Measurements from ENCODE around the gene CUX1. TPM values are rescaled to one million over a fixed set of nuclear protein-coding genes. Genes with fewer than 3 reads are reported as not detected.

Gene CUX1
- total RNA-seq, 1 experiment from 2014 or later: 53.5 TPM

DNA sequence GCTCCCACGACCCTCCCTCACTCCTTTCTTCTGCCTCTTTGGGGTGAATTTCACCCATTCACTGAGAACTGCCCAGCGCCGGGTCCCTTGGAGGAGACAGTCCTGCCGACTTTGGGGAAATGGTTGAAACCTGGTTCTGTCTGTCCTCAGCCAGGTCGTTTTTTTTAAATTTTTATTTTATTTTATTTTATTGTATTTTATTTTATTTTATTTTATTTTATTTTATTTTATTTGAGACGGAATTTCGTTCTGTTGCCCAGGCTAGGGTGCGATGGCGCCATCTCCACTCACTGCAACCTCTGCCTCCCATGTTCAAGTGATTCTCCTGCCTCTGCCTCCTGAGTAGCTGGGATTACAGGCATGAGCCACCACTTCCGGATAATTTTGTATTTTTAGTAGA is 363.3 kb downstream of the CUX1 start:
- Histone ChIP-seq H3K79me1 (ENCODE audit: insufficient read depth, low read depth, low read length, poor library complexity, severe bottlenecking) (no peaks in the 10 kb centered on the region), H3K27ac (ENCODE audit: insufficient read length, low read depth, low read length) (no peak overlapping the region), H2BK20ac (ENCODE audit: low read depth, low read length, poor library complexity, severe bottlenecking) (no peak overlapping the region), H4K5ac (ENCODE audit: insufficient read length, low read depth, low read length) (no peak overlapping the region), H3K4me2 (ENCODE audit: insufficient read depth, insufficient read length, low read length) (no peak overlapping the region), H2AK5ac (ENCODE audit: insufficient read length, low read length) (no peak overlapping the region), H4K8ac (replicated peaks; ENCODE audit: insufficient read length, low read depth, low read length) (no peak overlapping the region), H3K18ac (ENCODE audit: insufficient read length, low read depth, low read length) (no peak overlapping the region), H3K14ac (ENCODE audit: insufficient read depth, low read length) (no peak overlapping the region), H2BK15ac (ENCODE audit: low read depth, low read length) (no peak overlapping the region), H3K4ac (ENCODE audit: low read depth, low read length) (no peak overlapping the region), H2BK5ac (ENCODE audit: insufficient read length, low read length) (no peak overlapping the region), H3K23ac (ENCODE audit: insufficient read length, low read depth, low read length) (no peak overlapping the region), H2AFZ (ENCODE audit: low read length) (no peak overlapping the region), H3K56ac (ENCODE audit: insufficient read length, low read depth, low read length) (no peak overlapping the region), H3T11ph (ENCODE audit: low read length) (no peak overlapping the region), H3K23me2 (ENCODE audit: insufficient read length, low read depth, low read length, poor library complexity, severe bottlenecking) (no peaks in the 10 kb centered on the region), H2BK120ac (ENCODE audit: low read depth, low read length, poor library complexity, severe bottlenecking) (no peak overlapping the region), H3K27me3 (ENCODE audit: insufficient read depth, low read length) (no peaks in the 10 kb centered on the region), H3K79me2 (ENCODE audit: insufficient read depth, low read length) (no peaks in the 10 kb centered on the region), H3K9ac (ENCODE audit: extremely low read depth, insufficient read length, low read length) (no peak overlapping the region), H3K4me1 (ENCODE audit: insufficient read depth, low read length) (no peaks in the 10 kb centered on the region), H3K9me3 (ENCODE audit: control insufficient read depth, low read depth, low read length) (no peaks in the 10 kb centered on the region), H2BK12ac (ENCODE audit: insufficient read length, low read depth, low read length) (no peak overlapping the region), H4K20me1 (ENCODE audit: control insufficient read depth, insufficient read depth, insufficient read length) (no peaks in the 10 kb centered on the region), H4K91ac (ENCODE audit: insufficient read length, low read depth, low read length) (no peak overlapping the region)
- Mint-ChIP-seq H3K4me1 (no peaks in the 10 kb centered on the region), H3K4me3 (no peak overlapping the region), H3K36me3 (ENCODE audit: insufficient read depth in 1 of 3, low read depth in 3 of 3) (peaks cover 15 to 60% (median 51%) of the 10 kb centered on the region in 3 experiments), H3K9me3 (no peaks in the 10 kb centered on the region), H3K27ac (peak overlapping the region in 1 of 3 experiments; percentile 35; a peak in 1 of 7 replicates), H3K27me3 (ENCODE audit: low read depth) (no peaks in the 10 kb centered on the region; the same call in 1 of the 2 replicates)
- TF ChIP-seq CTCF (conservative IDR thresholded peaks at IDR 0.05): no peak
- DNase-seq: no peak
- no CpG with 5 or more reads among the region's 10 CpGs for WGBS (ENCODE audit: extremely low coverage, insufficient read length, low lambda C conversion rate)

Data from H9 (cell line).